Measurements from ENCODE around the gene DNAJC21. TPM values are rescaled to one million over a fixed set of nuclear protein-coding genes. Genes with fewer than 3 reads are reported as not detected.
"Not testable (repeated sequence)": the region's sequence is repeated elsewhere in the genome, so short reads cannot be mapped to it uniquely, and the experiment has no call there.

DNAJC21 gene
- total RNA-seq, 1 donor from 2014 or later = 39.3 TPM

DNA sequence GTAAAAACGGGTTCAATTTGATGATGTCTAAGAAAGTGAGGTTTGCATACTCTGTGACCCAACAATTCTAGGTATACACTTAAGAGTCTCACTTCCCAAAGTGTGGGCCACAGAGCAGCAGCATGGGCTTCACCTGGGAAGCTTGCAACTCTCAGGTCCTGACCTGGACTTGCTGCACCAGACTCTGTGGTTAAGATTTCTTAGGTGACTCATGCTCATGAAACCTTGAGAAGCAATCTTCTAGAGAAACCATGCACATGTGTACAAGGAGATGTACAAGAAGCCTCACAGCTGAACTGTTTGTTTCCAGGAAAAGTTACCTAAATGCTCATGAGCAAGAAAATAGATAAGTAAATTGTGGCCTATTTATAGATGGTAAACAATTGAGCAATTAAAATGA lies 30.0 kb downstream of the DNAJC21 start:
- Mint-ChIP-seq H3K4me3 (ENCODE audit: unreplicated experiment) (no peak overlapping the region), H3K4me1 (ENCODE audit: low read depth) (no peaks in the 10 kb centered on the region), H3K27me3 (ENCODE audit: low read depth) (no peaks in the 10 kb centered on the region), H3K36me3 (ENCODE audit: low read depth) (peaks cover 8% of the 10 kb centered on the region), H3K9me3 (ENCODE audit: low read depth) (no peaks in the 10 kb centered on the region), H3K27ac (ENCODE audit: unreplicated experiment) (no peak overlapping the region)
- TF ChIP-seq, protein P1, sequence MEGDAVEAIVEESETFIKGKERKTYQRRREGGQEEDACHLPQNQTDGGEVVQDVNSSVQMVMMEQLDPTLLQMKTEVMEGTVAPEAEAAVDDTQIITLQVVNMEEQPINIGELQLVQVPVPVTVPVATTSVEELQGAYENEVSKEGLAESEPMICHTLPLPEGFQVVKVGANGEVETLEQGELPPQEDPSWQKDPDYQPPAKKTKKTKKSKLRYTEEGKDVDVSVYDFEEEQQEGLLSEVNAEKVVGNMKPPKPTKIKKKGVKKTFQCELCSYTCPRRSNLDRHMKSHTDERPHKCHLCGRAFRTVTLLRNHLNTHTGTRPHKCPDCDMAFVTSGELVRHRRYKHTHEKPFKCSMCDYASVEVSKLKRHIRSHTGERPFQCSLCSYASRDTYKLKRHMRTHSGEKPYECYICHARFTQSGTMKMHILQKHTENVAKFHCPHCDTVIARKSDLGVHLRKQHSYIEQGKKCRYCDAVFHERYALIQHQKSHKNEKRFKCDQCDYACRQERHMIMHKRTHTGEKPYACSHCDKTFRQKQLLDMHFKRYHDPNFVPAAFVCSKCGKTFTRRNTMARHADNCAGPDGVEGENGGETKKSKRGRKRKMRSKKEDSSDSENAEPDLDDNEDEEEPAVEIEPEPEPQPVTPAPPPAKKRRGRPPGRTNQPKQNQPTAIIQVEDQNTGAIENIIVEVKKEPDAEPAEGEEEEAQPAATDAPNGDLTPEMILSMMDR (IDR thresholded peaks at IDR 0.05) = no peak
- DNase-seq (ENCODE audit: low spot score) = no peak

DNA sequence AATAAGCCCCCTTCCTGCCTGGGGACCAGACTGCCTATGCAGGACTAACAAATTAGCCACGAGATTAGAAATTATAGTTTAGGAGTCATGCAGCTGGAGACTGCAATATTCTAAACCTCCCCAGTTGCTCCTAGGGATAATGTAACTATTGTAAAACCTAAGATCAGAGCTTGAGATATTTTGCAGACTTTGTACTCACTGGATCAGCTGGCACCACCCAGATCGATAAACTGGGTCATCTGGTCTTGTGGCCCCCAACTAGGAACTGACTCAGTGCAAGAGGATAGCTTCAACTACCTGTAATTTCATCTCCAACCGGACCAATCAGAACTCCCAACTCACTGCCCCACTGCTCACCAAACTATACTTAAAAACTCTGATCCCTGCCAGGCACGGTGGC lies 38.2 kb downstream of the DNAJC21 start:
- Mint-ChIP-seq H3K4me3 (ENCODE audit: unreplicated experiment) (no peak overlapping the region), H3K27ac (ENCODE audit: unreplicated experiment) (no peak overlapping the region), H3K4me1 (ENCODE audit: low read depth) (no peaks in the 10 kb centered on the region), H3K27me3 (ENCODE audit: low read depth) (no peaks in the 10 kb centered on the region), H3K36me3 (ENCODE audit: low read depth) (peaks cover 13% of the 10 kb centered on the region), H3K9me3 (ENCODE audit: low read depth) (peaks cover 17% of the 10 kb centered on the region)
- no peak for DNase-seq (ENCODE audit: low spot score)
- TF ChIP-seq, protein P1 (IDR thresholded peaks at IDR 0.05) = no peak

DNA sequence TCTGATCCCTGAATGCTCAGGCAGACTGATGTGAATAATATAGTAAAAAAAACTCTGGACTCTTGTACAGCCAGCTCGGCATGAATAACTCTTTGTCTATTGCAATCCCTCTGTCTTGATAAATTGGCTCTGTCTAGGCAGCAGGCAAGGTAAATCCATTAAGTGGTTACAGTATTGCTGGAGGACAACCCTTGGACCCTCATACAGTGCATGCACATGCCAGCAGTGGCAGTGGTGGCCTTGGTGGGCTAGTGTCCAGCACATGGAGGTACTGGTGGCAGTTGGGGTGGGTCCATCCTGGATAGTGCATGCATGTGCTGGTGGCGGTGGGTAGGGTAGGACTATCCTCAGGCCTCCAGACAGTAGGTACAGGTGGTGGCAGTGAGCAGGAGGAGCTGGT lies 38.9 kb downstream of the DNAJC21 start:
- H3K4me1 Mint-ChIP-seq (ENCODE audit: low read depth) = no peaks in the 10 kb centered on the region
- H3K36me3 Mint-ChIP-seq (ENCODE audit: low read depth) = peaks cover 13% of the 10 kb centered on the region
- no peaks in the 10 kb centered on the region for H3K27me3 Mint-ChIP-seq (ENCODE audit: low read depth)
- H3K27ac Mint-ChIP-seq (ENCODE audit: unreplicated experiment) = no peak overlapping the region
- TF ChIP-seq, protein P1 (IDR thresholded peaks at IDR 0.05) = no peak
- no peak overlapping the region for H3K4me3 Mint-ChIP-seq (ENCODE audit: unreplicated experiment)
- DNase-seq (ENCODE audit: low spot score) = no peak
- peaks cover 17% of the 10 kb centered on the region for H3K9me3 Mint-ChIP-seq (ENCODE audit: low read depth)

DNA sequence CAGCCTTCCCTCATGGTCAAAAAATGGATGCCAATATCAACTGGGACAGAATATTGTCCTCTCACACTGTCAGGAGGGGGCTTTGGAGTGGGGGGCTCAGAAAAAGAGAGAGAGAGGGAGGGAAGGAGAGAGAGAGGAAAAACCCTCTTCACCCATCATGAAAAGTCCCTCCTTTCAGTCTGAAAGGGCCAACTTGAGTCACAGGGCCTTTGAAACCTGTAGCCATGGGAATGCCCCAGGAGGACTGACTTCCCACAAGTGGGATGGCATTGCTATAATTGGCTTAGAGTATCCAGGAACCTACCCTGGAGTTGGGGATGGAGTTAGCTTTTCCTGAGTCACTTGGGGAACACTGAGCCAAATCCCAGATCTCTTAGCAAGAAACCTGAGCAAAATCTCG lies 41.2 kb downstream of the DNAJC21 start:
- TF ChIP-seq, protein P1 (IDR thresholded peaks at IDR 0.05) = no peak
- no peak for DNase-seq (ENCODE audit: low spot score)
- Mint-ChIP-seq H3K9me3 (ENCODE audit: low read depth) (peaks cover 13% of the 10 kb centered on the region), H3K27me3 (ENCODE audit: low read depth) (no peaks in the 10 kb centered on the region), H3K27ac (ENCODE audit: unreplicated experiment) (no peak overlapping the region), H3K4me1 (ENCODE audit: low read depth) (no peaks in the 10 kb centered on the region), H3K36me3 (ENCODE audit: low read depth) (peaks cover 9% of the 10 kb centered on the region), H3K4me3 (ENCODE audit: unreplicated experiment) (no peak overlapping the region)

DNA sequence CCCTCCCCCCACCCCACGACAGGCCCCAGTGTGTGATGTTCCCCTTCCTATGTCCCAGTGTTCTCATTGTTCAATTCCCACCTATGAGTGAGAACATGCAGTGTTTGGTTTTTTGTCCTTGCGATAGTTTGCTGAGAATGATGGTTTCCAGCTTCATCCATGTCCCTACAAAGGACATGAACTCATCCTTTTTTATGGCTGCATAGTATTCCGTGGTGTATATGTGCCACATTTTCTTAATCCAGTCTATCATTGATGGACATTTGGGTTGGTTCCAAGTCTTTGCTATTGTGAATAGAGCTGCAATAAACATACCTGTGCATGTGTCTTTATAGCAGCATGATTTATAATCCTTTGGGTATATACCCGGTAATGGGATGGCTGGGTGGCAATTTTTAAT lies 42.3 kb downstream of the DNAJC21 start:
- not testable (repeated sequence) for H3K36me3 Mint-ChIP-seq (ENCODE audit: low read depth); H3K4me1 Mint-ChIP-seq (ENCODE audit: low read depth); DNase-seq (ENCODE audit: low spot score); H3K4me3 Mint-ChIP-seq (ENCODE audit: unreplicated experiment); H3K27ac Mint-ChIP-seq (ENCODE audit: unreplicated experiment); H3K27me3 Mint-ChIP-seq (ENCODE audit: low read depth); H3K9me3 Mint-ChIP-seq (ENCODE audit: low read depth)

DNA sequence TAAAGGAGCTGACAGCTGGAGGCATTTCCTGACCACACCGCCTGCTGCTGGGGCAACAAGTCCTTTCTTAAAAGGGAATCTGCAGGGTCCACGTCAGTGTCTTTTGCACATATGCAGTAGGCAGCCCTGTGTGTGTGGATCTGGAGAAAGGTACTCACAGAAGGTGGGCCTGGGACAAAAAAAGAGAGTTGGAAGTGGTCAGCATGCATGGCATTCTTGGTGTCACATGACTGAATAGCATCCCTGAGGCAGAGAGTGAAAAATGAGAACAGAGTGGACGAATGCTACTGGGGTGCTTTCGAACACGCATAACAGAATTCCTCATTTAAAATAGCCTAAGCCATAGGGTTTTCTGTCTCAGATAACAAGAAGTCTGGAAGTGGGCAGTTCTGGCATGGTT lies 47.0 kb downstream of the DNAJC21 start:
- DNase-seq (ENCODE audit: low spot score) = no peak
- Mint-ChIP-seq H3K4me3 (ENCODE audit: unreplicated experiment) (no peak overlapping the region), H3K27me3 (ENCODE audit: low read depth) (no peaks in the 10 kb centered on the region), H3K9me3 (ENCODE audit: low read depth) (peaks cover 1% of the 10 kb centered on the region), H3K36me3 (ENCODE audit: low read depth) (no peaks in the 10 kb centered on the region), H3K27ac (ENCODE audit: unreplicated experiment) (no peak overlapping the region), H3K4me1 (ENCODE audit: low read depth) (no peaks in the 10 kb centered on the region)
- TF ChIP-seq, protein P1 (IDR thresholded peaks at IDR 0.05) = no peak

All from chondrocyte (in vitro differentiated cells).